K562 (cell line): ENCODE data around the gene BCL2L15. TPM values are rescaled to one million over a fixed set of nuclear protein-coding genes. Genes with fewer than 3 reads are reported as not detected.
A peak's percentile ranks its signal among the peaks of the same experiment; 100 is the strongest.

Source experiments
- ATAC-seq: fragments of 200-7000 bp; cut with Tn5 transposase; 3 replicates; pipeline ENCODE4 v1.9.1; 2020; ENCODE audit warnings: moderate library complexity
- BruUV-seq: library from RNA; stranded (reverse); fragments of 400-500 nt; replicated peaks from 2 replicates; lab custom pipeline; 2021; lab: Mats Ljungman, UMichigan
- CTCF ChIA-PET: fragments of 300-600 bp; formaldehyde crosslinking; extraction: SDS; loops from one replicate; lab custom pipeline; 2021; ENCODE audit warnings: low intra/inter-chr PET ratio; lab: Yijun Ruan, JAX
- POLR2A ChIA-PET: fragments of 300-600, 350-650 bp; sonication (Branson Sonifier 250); formaldehyde crosslinking; extraction: SDS; loops from one replicate; lab custom pipeline; 2021; ENCODE audit warnings: antibody characterized with exemption, inconsistent platforms; lab: Yijun Ruan, JAX
- DNase-seq, 4 experiments: peaks; one replicate each; pipeline versions ENCODE4 v3.0.0 to v3.0.0-alpha.2; 2011 to 2018; ENCODE audit warnings: low spot score in 3 of 4, mixed read lengths in 3 of 4; ENCODE audit errors: extremely low read depth in 1 of 4
- FAIRE-seq: peaks from 2 replicates; lab custom pipeline; 2011; peaks lifted over from hg19 to GRCh38; lab: Jason Lieb, UNC
- H2AFZ ChIP-seq: 2 replicates; pipeline ENCODE4 v1.6.0; 2011; ENCODE audit warnings: low read depth, low read length, control low read depth, inconsistent platforms
- H3K27ac ChIP-seq: fragments of 200-600 bp; 3 replicates; pipeline ENCODE4 v1.8.0; 2011; ENCODE audit warnings: low read depth, mild to moderate bottlenecking, control low read depth, inconsistent platforms, low read length, moderate library complexity, mixed read lengths; ENCODE audit errors: extremely low read depth
- H3K27me3 ChIP-seq, 2 experiments: fragments of 300-600 bp in 1 of 2; 2 replicates in 1 of 2; 3 replicates in 1 of 2; pipeline versions ENCODE4 v1.6.0 to v1.8.0; 2011; ENCODE audit warnings: inconsistent platforms in 2 of 2, low read length in 2 of 2, mild to moderate bottlenecking in 1 of 2, mixed read lengths in 1 of 2, moderate library complexity in 1 of 2; ENCODE audit not compliant: control insufficient read depth in 2 of 2, insufficient read depth in 2 of 2
- H3K36me3 ChIP-seq: fragments of 300-600 bp; 3 replicates; pipeline ENCODE4 v1.8.0; 2011; ENCODE audit warnings: mild to moderate bottlenecking, low read length, inconsistent platforms; ENCODE audit not compliant: control insufficient read depth, insufficient read depth
- H3K4me1 ChIP-seq, 2 experiments: fragments of 200-600 bp in 1 of 2; replicated peaks in 1 of 2; 2 replicates in 1 of 2; 3 replicates in 1 of 2; pipeline versions ENCODE4 v1.5.1 to v1.8.0; 2011; ENCODE audit warnings: inconsistent platforms in 2 of 2, low read length in 2 of 2, mild to moderate bottlenecking in 1 of 2, mixed read lengths in 1 of 2, moderate library complexity in 1 of 2; ENCODE audit not compliant: control insufficient read depth in 2 of 2, insufficient read depth in 2 of 2
- H3K4me2 ChIP-seq: 2 replicates; pipeline ENCODE4 v1.6.1; 2011; ENCODE audit warnings: low read length, control low read depth, inconsistent platforms, mixed read lengths; ENCODE audit not compliant: insufficient read depth
- H3K4me3 ChIP-seq: fragments of 200-600 bp; sonication (generic), shearing (Covaris generic); 2 replicates; pipeline ENCODE4 v1.5.1; 2016; ENCODE audit warnings: control low read depth, inconsistent platforms
- H3K79me2 ChIP-seq: fragments of 200-600 bp; 3 replicates; pipeline ENCODE4 v1.8.0; 2011; ENCODE audit warnings: low read length, inconsistent platforms; ENCODE audit not compliant: control insufficient read depth, insufficient read depth
- H3K9ac ChIP-seq, 2 experiments: 2 replicates each; pipeline versions ENCODE4 v1.6.0 to v1.6.1; 2011; ENCODE audit warnings: low read depth in 2 of 2, low read length in 2 of 2, control low read depth in 1 of 2, inconsistent platforms in 1 of 2, mild to moderate bottlenecking in 1 of 2, mixed read lengths in 1 of 2; ENCODE audit not compliant: insufficient read depth in 1 of 2
- H3K9me1 ChIP-seq: one replicate; pipeline ENCODE4 v1.6.0; 2011; ENCODE audit warnings: inconsistent platforms, mild to moderate bottlenecking, low read length, moderate library complexity; ENCODE audit not compliant: control insufficient read depth, insufficient read depth
- H3K9me3 ChIP-seq: replicated peaks from 2 replicates; pipeline ENCODE4 v1.5.1; 2011; ENCODE audit warnings: low read depth, low read length, inconsistent platforms; ENCODE audit not compliant: control insufficient read depth, insufficient read depth
- H4K20me1 ChIP-seq: replicated peaks from 2 replicates; pipeline ENCODE4 v1.6.1; 2011; ENCODE audit warnings: low read length, inconsistent platforms, mixed read lengths; ENCODE audit not compliant: control insufficient read depth, insufficient read depth
- ADNP ChIP-seq: fragments of 200-800 bp; sonication (Bioruptor generic); IDR thresholded peaks from 2 replicates; pipeline ENCODE4 v1.6.1; 2016; ENCODE audit warnings: missing genetic modification characterization, missing compliant biosample characterization
- ARID3A ChIP-seq: IDR thresholded peaks from 2 replicates; pipeline ENCODE4 v1.6.1; 2012; ENCODE audit warnings: low read depth, low read length, improper control_type of control experiment, borderline replicate concordance
- RBM17 ChIP-seq: fragments of 200-400 bp; formaldehyde crosslinking; IDR thresholded peaks from 2 replicates; pipeline ENCODE4 v1.6.1; 2017; ENCODE audit warnings: low read depth, mild to moderate bottlenecking, low read length, borderline replicate concordance
- REST ChIP-seq, 2 experiments: fragments of 450-650 bp; formaldehyde crosslinking in 1 of 2; IDR thresholded peaks; 2 replicates each; pipeline versions ENCODE4 v1.4.0 to v1.6.1; 2014 to 2020; ENCODE audit warnings: mild to moderate bottlenecking in 2 of 2, borderline replicate concordance in 1 of 2, low read depth in 1 of 2
- TAF7 ChIP-seq: fragments of 450-650 bp; IDR thresholded peaks from 2 replicates; pipeline ENCODE4 v1.6.1; 2016; ENCODE audit warnings: missing genetic modification characterization, missing compliant biosample characterization
- ZNF175 ChIP-seq: fragments of 200-800 bp; sonication (Bioruptor generic); IDR thresholded peaks from 2 replicates; pipeline ENCODE4 v1.6.1; 2016; ENCODE audit warnings: low read depth, mild to moderate bottlenecking, missing genetic modification characterization, missing compliant biosample characterization
- WGBS: fragments of 100-300 bp; shearing (Covaris generic); methylation state at CpG from one replicate; pipeline ENCODE4 v1.1.6; 2016; ENCODE audit warnings: low coverage, mixed read lengths; ENCODE audit not compliant: insufficient coverage; ENCODE audit errors: missing lambda C conversion rate; 5-methylcytosine and 5-hydroxymethylcytosine counted together
- in situ Hi-C: fragments of 300-500 bp; cut with MboI; formaldehyde crosslinking; loops from 4 replicates; pipeline ENCODE4 v1.15.0; 2018; ENCODE audit warnings: inconsistent platforms, mixed read lengths
- intact Hi-C: fragments of 100-400 bp; cut with micrococcal nuclease; formaldehyde crosslinking; loops from 2 replicates; pipeline ENCODE4 v1.14.2; 2022
- polyA plus RNA-seq, 8 experiments: library from polyadenylated mRNA; depleted of rRNA in 4 of 8; stranded (reverse) in 5 of 8; unstranded in 3 of 8; fragments of >200 nt; fragmentation: Nextera tagmentation in 2 of 8; fragmentation: Illumina TruSeq in 1 of 8; extraction: Ambion mirVana in 2 of 8; extraction: Trizol in 1 of 8; gene quantifications; 2 replicates each; pipeline versions ENCODE4 v1.2.1 to v1.2.3, GENCODE V29; 2011 to 2014; ENCODE audit warnings: inconsistent platforms in 1 of 8, missing spikeins in 1 of 8
- total RNA-seq, 7 experiments: library from RNA; depleted of rRNA in 6 of 7; stranded (reverse); fragments of >200 nt in 6 of 7; fragmentation: Illumina TruSeq in 2 of 7; extraction: Trizol in 2 of 7; gene quantifications; 2 replicates each; pipeline versions ENCODE4 v1.2.1 to v1.2.3, GENCODE V29; 2011 to 2021; ENCODE audit warnings: low replicate concordance in 1 of 7
- TF ChIP-seq, protein P1 (sequence below): fragments of 450-650 bp; formaldehyde crosslinking; IDR thresholded peaks from 2 replicates; pipeline ENCODE4 v1.4.0; 2020; ENCODE audit warnings: mild to moderate bottlenecking, moderate library complexity

Gene BCL2L15
- total and polyA plus RNA-seq, 9 of the 15 experiments (the other 6 are each of a cell fraction or from before 2014, with no cell fraction given): 0.06 to 0.42 (median 0.28) TPM; not detected in 1

- H3K4me3 ChIP-seq: no peak overlapping the region
- ChIA-PET CTCF (interaction anchor here (0.5 to 1.9 kb wide), 7 partner anchors 69 to 447 kb away, joined by 3 to 23 read pairs (median 3); partner anchors contain the start of genes AP4B1, DCLRE1B and OLFML3), POLR2A (no interaction called here)
- H3K9ac ChIP-seq: no peak overlapping the region
- ATAC-seq (peak; percentile 70), FAIRE-seq (no peak), DNase-seq (peak; percentile 33 to 71 (median 38))
- H3K9me3 ChIP-seq: no peaks in the 10 kb centered on the region
- H3K79me2 ChIP-seq: no peaks in the 10 kb centered on the region
- H3K4me2 ChIP-seq: no peak overlapping the region
- H3K36me3 ChIP-seq: no peaks in the 10 kb centered on the region
- H2AFZ ChIP-seq: no peak overlapping the region
- no peak overlapping the region for H3K27ac ChIP-seq
- WGBS: 2% methylated on average over 4 of the region's 4 CpGs
- intact Hi-C loops: loop anchor here (1.0 to 5.0 kb wide), 3 partner anchors 70 to 142 kb away; partner anchors contain the start of genes DCLRE1B and OLFML3
- in situ Hi-C loops: no loop called here
- no peaks in the 10 kb centered on the region for H3K4me1 ChIP-seq
- H4K20me1 ChIP-seq: no peaks in the 10 kb centered on the region
- no peaks in the 10 kb centered on the region for H3K27me3 ChIP-seq
- no peaks in the 10 kb centered on the region for H3K9me1 ChIP-seq
- no TSS peak for BruUV-seq
- TF ChIP-seq TAF7 (tag): no peak
- TF ChIP-seq REST (IDR thresholded peaks at IDR 0.05; ENCODE audit: borderline replicate concordance): peak; percentile 84
- TF ChIP-seq REST (CRISPR knock-in tag; IDR thresholded peaks at IDR 0.05; ENCODE audit: low read depth): no peak
- no peak for TF ChIP-seq RBM17
- TF ChIP-seq, protein P1, sequence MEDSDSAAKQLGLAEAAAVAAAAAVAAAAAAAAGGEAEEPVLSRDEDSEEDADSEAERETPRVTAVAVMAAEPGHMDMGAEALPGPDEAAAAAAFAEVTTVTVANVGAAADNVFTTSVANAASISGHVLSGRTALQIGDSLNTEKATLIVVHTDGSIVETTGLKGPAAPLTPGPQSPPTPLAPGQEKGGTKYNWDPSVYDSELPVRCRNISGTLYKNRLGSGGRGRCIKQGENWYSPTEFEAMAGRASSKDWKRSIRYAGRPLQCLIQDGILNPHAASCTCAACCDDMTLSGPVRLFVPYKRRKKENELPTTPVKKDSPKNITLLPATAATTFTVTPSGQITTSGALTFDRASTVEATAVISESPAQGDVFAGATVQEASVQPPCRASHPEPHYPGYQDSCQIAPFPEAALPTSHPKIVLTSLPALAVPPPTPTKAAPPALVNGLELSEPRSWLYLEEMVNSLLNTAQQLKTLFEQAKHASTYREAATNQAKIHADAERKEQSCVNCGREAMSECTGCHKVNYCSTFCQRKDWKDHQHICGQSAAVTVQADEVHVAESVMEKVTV (CRISPR knock-in tag): peak; percentile 83
- no peak for TF ChIP-seq ZNF175 (CRISPR knock-in tag)
- peak; percentile 95 for TF ChIP-seq ARID3A
- 0 out of 2 replicates have a peak, but pooled peaks have one; percentile 47 for TF ChIP-seq ADNP (tag)
These were observed 51.6 kb downstream of the BCL2L15 start for GRCh38 chr1:113835686-113836290.
